ENCODE measurements around the gene C3orf20. TPM values are rescaled to one million over a fixed set of nuclear protein-coding genes. Genes with fewer than 3 reads are reported as not detected.

The C3orf20 gene
- total RNA-seq, 4 donors from 2014 or later, result not detected

DNA sequence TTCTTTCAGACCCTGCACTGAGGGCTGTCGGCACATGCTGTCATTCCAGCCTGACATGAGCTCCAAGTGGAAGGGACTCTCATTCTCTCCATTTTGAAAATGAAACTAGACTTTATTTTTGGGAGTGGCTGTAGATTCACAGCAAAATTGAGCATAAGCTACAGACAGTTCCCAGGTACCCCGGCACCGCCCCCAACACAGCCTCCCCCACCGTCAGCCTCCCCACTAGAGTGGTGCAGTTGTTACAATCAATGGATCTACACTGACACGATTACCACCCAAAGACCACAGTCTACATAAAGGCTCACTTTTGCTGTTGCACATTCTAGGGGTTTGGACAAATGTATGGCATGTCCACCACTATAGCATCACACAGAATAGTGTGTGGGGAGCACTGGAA lies 114.3 kb downstream of the C3orf20 start:
- WGBS, 2 donors, result 78% methylated on average over 5 of the region's 5 CpGs
- DNase-seq (ENCODE audit: low spot score in 2 of 2), result no peak

DNA sequence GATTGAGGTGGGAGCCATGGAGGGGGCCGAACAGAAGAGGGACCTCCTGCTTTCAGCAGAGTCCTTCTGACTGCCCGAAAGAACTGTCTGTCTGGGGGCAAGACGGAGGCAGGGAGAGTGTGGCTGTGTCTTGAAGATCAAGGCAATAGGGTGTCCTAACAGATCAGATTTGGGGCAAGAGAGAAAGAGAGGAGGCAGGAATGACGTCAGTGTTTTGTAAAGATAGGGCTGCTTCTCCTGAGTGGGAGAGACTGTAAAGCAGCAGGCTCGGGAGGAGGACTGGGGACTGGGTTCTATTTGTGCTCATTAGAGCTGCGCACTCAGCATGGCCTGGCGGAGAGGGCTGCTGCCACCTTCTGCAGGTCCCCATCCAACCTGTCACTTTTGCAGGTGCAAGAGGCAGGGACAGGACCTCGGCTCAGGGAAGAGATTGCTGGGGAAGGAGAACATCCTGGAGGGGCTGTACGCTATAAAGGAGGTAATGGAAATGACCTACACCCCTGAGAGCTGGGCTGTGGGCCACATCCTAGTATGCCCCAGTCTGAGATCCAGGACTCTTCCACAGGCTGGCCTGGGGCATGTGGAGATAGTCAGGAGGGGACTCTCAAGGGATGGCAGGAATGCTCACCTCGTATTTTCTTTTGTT lies 114.8 kb downstream of the C3orf20 start:
- H3K36me3 ChIP-seq, result no peaks in the 10 kb centered on the region
- no peak overlapping the region for H3K4me3 ChIP-seq
- WGBS, 2 donors, result 74 to 83% methylated on average over 10 of the region's 10 CpGs
- H3K9me3 ChIP-seq, result no peaks in the 10 kb centered on the region
- no peak for DNase-seq (ENCODE audit: low spot score in 2 of 2)
- peaks cover 0 to 22% (median 2%) of the 10 kb centered on the region in 4 donors for H3K4me1 ChIP-seq
- H3K27me3 ChIP-seq, result no peaks in the 10 kb centered on the region
- no peak for TF ChIP-seq POLR2A (IDR thresholded peaks at IDR 0.05)
- H3K27ac ChIP-seq, result no peak overlapping the region

More for the DNA sequence above, 114.3 kb downstream of the C3orf20 start:
- Histone ChIP-seq H3K4me3 (no peak overlapping the region), H3K9me3 (no peaks in the 10 kb centered on the region), H3K27me3 (no peaks in the 10 kb centered on the region), H3K4me1 (peaks cover 0 to 19% (median 2%) of the 10 kb centered on the region in 4 donors), H3K27ac (no peak overlapping the region), H3K36me3 (no peaks in the 10 kb centered on the region)
- TF ChIP-seq EP300 (IDR thresholded peaks at IDR 0.05) (no peak), POLR2A (IDR thresholded peaks at IDR 0.05) (no peak)
- TF ChIP-seq, protein P1, sequence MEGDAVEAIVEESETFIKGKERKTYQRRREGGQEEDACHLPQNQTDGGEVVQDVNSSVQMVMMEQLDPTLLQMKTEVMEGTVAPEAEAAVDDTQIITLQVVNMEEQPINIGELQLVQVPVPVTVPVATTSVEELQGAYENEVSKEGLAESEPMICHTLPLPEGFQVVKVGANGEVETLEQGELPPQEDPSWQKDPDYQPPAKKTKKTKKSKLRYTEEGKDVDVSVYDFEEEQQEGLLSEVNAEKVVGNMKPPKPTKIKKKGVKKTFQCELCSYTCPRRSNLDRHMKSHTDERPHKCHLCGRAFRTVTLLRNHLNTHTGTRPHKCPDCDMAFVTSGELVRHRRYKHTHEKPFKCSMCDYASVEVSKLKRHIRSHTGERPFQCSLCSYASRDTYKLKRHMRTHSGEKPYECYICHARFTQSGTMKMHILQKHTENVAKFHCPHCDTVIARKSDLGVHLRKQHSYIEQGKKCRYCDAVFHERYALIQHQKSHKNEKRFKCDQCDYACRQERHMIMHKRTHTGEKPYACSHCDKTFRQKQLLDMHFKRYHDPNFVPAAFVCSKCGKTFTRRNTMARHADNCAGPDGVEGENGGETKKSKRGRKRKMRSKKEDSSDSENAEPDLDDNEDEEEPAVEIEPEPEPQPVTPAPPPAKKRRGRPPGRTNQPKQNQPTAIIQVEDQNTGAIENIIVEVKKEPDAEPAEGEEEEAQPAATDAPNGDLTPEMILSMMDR (IDR thresholded peaks at IDR 0.05), result no peak

DNA sequence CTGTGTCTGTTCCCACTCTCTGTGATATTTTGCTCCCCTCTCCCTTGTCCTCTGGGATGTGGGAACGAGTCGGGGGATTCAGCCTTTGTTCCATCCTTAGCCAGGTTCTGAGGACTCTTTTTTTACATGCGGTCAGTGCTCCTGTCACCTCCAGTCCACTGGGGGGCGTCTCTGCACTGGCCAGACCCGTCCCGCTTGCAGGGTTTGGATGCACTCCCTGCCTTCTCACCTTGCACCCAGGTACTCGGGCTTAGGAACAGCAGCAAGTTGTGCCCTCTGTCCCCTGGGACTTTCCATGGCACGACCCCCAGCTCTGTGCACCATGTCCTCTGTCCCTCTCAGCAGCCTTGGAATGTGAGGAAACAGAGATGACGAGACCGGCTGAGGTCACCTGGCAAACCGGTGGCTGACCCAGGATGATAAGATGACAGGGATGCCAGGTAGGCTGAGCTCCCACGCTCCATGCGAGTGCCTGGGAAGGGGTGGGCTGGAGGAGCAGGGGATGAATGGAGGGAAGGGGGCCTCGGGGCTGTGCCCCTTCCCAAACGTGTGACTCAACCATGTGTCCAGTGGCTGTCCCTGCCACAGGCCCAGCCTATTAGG lies 116.5 kb downstream of the C3orf20 start:
- no peak overlapping the region for H3K27ac ChIP-seq
- no peak overlapping the region for H3K4me3 ChIP-seq
- no peak for TF ChIP-seq EP300 (IDR thresholded peaks at IDR 0.05)
- no peak for TF ChIP-seq POLR2A (IDR thresholded peaks at IDR 0.05)
- TF ChIP-seq, protein P1 (IDR thresholded peaks at IDR 0.05), result peak; percentile 45 to 79 (median 58)
- peaks cover 0 to 22% (median 2%) of the 10 kb centered on the region in 4 donors for H3K4me1 ChIP-seq
- H3K9me3 ChIP-seq, result no peaks in the 10 kb centered on the region
- peak; percentile 60 to 73 for DNase-seq (ENCODE audit: low spot score in 2 of 2)
- H3K36me3 ChIP-seq, result no peaks in the 10 kb centered on the region
- 24 to 26% methylated on average over 15 of the region's 15 CpGs for WGBS, 2 donors
- no peaks in the 10 kb centered on the region for H3K27me3 ChIP-seq

DNA sequence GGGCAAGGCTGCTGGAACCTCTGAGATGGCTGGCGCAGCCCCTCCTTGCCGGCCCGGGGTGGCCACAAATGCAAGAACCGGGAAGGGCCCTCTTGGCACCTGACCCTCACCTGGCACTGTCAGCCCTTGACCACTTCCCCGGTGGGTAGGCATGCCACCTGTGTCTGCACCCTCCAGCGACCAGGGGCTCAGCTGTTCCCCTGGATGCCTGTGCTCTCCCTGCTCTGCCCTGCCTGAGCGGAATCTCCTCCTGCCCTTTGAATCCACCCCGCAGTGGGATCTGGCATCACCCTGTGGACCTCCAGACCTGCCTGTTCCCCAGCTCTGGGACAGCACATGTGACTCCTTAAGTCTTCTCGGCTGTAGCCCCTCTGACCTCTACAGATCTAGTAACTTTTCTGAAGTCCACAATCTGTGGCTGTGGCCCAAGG lies 117.8 kb downstream of the C3orf20 start:
- no peaks in the 10 kb centered on the region for H3K9me3 ChIP-seq
- H3K4me3 ChIP-seq, result no peak overlapping the region
- no peak for DNase-seq (ENCODE audit: low spot score in 2 of 2)
- no peaks in the 10 kb centered on the region for H3K27me3 ChIP-seq
- peaks cover 0 to 22% (median 2%) of the 10 kb centered on the region in 4 donors for H3K4me1 ChIP-seq
- TF ChIP-seq POLR2A (IDR thresholded peaks at IDR 0.05), result no peak
- TF ChIP-seq, protein P1 (IDR thresholded peaks at IDR 0.05), result no peak
- no peak for TF ChIP-seq EP300 (IDR thresholded peaks at IDR 0.05)
- H3K27ac ChIP-seq, result peak overlapping the region in 2 of 4 donors; percentile 65 to 72
- no peaks in the 10 kb centered on the region for H3K36me3 ChIP-seq
- 72 to 74% methylated on average over 6 to 9 of the region's 9 CpGs for WGBS, 2 donors

DNA sequence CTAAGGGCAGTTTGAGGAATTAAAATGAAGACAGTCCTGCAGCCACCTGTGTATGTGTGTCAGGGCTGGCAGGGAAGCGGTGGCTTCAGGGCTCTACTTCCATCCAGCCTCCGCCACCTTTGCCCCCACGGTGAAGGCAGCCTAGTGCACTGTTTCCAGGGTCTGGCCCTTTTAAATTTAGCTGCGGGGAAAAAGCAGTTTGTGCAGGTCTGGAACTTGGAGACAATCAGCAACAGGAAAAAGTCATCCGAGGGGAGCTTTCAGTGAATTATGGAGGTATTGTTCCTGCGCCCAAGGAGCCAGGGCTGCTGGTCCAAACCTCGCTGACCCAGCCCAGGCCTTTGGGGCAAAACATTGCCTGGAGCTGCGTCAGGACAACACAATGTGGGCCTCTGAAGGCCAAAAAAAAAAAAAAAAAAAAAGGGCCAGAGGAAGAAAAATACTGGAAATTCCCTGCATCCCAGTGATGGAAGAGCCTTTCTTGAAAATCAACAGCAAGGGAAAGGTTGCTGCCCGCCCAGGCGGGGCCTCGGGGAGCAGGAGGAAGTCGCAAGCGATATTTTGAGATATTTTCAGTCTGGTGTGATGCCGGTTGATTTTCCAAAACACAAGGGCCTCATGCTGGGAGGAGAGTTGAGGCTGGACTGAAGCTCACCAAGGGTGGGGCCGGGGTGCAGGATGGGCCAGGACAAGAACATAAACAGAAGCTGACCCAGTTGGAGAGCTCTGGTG lies 118.4 kb downstream of the C3orf20 start:
- 22 to 31% methylated on average over 14 to 15 of the region's 15 CpGs for WGBS, 2 donors

More for the DNA sequence above, 118.4 kb downstream of the C3orf20 start:
- TF ChIP-seq POLR2A (IDR thresholded peaks at IDR 0.05) (no peak), EP300 (IDR thresholded peaks at IDR 0.05) (peak in 1 of 2 donors; percentile 9)
- peak in 1 of 2 donors; percentile 32 for DNase-seq (ENCODE audit: low spot score in 2 of 2)
- no peak overlapping the region for H3K4me3 ChIP-seq
- peaks cover 0 to 22% (median 2%) of the 10 kb centered on the region in 4 donors for H3K4me1 ChIP-seq
- H3K9me3 ChIP-seq, result no peaks in the 10 kb centered on the region
- H3K27ac ChIP-seq, result peak overlapping the region in 2 of 4 donors; percentile 72 to 73
- no peaks in the 10 kb centered on the region for H3K27me3 ChIP-seq
- no peaks in the 10 kb centered on the region for H3K36me3 ChIP-seq

Data from tibial nerve (tissue), 4 donors.